Testis (tissue), 2 donors: ENCODE measurements around the gene WDR62.

Experiments used
- POLR2A ChIP-seq: fragments of 450-650 bp; IDR thresholded peaks from one replicate; pipeline ENCODE4 v1.6.1; 2017; ENCODE audit warnings: antibody characterized with exemption, mild to moderate bottlenecking, moderate library complexity
- TF ChIP-seq, protein P1 (sequence below), 3 experiments: fragments of 450-650 bp in 2 of 3; fragments of 200-600 bp in 1 of 3; sonication (generic) in 1 of 3; IDR thresholded peaks; one replicate each; pipeline ENCODE4 v1.5.1; 2016 to 2019; ENCODE audit warnings: antibody characterized with exemption in 3 of 3, mild to moderate bottlenecking in 2 of 3, moderate library complexity in 1 of 3

GRCh38 chr19:36014012-36014924, 40.4 kb upstream of the WDR62 start, which contains the start of gene ALKBH6:
- TF ChIP-seq, protein P1, sequence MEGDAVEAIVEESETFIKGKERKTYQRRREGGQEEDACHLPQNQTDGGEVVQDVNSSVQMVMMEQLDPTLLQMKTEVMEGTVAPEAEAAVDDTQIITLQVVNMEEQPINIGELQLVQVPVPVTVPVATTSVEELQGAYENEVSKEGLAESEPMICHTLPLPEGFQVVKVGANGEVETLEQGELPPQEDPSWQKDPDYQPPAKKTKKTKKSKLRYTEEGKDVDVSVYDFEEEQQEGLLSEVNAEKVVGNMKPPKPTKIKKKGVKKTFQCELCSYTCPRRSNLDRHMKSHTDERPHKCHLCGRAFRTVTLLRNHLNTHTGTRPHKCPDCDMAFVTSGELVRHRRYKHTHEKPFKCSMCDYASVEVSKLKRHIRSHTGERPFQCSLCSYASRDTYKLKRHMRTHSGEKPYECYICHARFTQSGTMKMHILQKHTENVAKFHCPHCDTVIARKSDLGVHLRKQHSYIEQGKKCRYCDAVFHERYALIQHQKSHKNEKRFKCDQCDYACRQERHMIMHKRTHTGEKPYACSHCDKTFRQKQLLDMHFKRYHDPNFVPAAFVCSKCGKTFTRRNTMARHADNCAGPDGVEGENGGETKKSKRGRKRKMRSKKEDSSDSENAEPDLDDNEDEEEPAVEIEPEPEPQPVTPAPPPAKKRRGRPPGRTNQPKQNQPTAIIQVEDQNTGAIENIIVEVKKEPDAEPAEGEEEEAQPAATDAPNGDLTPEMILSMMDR (IDR thresholded peaks at IDR 0.05) = no peak
- TF ChIP-seq POLR2A = no peak
